Testis (tissue), 3 donors: ENCODE measurements around the gene PRRT2. TPM values are rescaled to one million over a fixed set of nuclear protein-coding genes. Genes with fewer than 3 reads are reported as not detected.

Experiments used
- DNase-seq: peaks from one replicate; pipeline ENCODE4 v3.0.0-alpha.2; 2019
- H3K27ac ChIP-seq, 2 donors: fragments of 200-600 bp; sonication (generic); one replicate each; pipeline ENCODE4 v1.5.1; 2019
- H3K27me3 ChIP-seq: fragments of 200-600 bp; sonication (generic); one replicate; pipeline ENCODE4 v1.5.1; 2019
- H3K36me3 ChIP-seq: fragments of 200-600 bp; sonication (generic); one replicate; pipeline ENCODE4 v1.5.1; 2017; ENCODE audit warnings: low read depth; ENCODE audit errors: missing control alignments
- H3K4me1 ChIP-seq: fragments of 200-600 bp; sonication (generic); one replicate; pipeline ENCODE4 v1.5.1; 2019
- H3K4me3 ChIP-seq, 2 donors: fragments of 200-600 bp; sonication (generic); one replicate each; pipeline ENCODE4 v1.5.1; 2017 to 2019
- H3K9me3 ChIP-seq: fragments of 200-600 bp; sonication (generic); one replicate; pipeline ENCODE4 v1.5.1; 2017
- POLR2A ChIP-seq: fragments of 450-650 bp; IDR thresholded peaks from one replicate; pipeline ENCODE4 v1.6.1; 2017; ENCODE audit warnings: antibody characterized with exemption, mild to moderate bottlenecking, moderate library complexity
- WGBS, 2 donors: methylation state at CpG; one replicate each; pipeline ENCODE4 v1.1.5; 2018; 5-methylcytosine and 5-hydroxymethylcytosine counted together
- intact Hi-C: fragments of 100-400 bp; cut with DNase I; formaldehyde crosslinking; loops from one replicate; pipeline ENCODE4 v1.15.1; 2023; ENCODE audit warnings: low total_unique reads
- polyA plus RNA-seq: library from polyadenylated mRNA; stranded (reverse); fragments of 350-450 nt; fragmentation: Illumina TruSeq; extraction: RNeasy Lipid Tissue Mini Kit (QIAGEN cat#74804); gene quantifications from one replicate; pipeline ENCODE4 v1.2.3, GENCODE V29; 2014; ENCODE audit warnings: low read depth, low replicate concordance; ENCODE audit not compliant: insufficient read depth
- total RNA-seq, 2 donors: library from RNA; depleted of rRNA; stranded (reverse); fragments of >200 nt; gene quantifications; one replicate each; pipeline ENCODE4 v1.2.3, GENCODE V29; 2016
- TF ChIP-seq, protein P1 (sequence below), 3 experiments: fragments of 450-650 bp in 2 of 3; fragments of 200-600 bp in 1 of 3; sonication (generic) in 1 of 3; IDR thresholded peaks; one replicate each; pipeline ENCODE4 v1.5.1; 2016 to 2019; ENCODE audit warnings: antibody characterized with exemption in 3 of 3, mild to moderate bottlenecking in 2 of 3, moderate library complexity in 1 of 3

Gene PRRT2
- total and polyA plus RNA-seq, 3 donors from 2014 or later, result 8.0 to 18.0 (median 13.3) TPM

DNA sequence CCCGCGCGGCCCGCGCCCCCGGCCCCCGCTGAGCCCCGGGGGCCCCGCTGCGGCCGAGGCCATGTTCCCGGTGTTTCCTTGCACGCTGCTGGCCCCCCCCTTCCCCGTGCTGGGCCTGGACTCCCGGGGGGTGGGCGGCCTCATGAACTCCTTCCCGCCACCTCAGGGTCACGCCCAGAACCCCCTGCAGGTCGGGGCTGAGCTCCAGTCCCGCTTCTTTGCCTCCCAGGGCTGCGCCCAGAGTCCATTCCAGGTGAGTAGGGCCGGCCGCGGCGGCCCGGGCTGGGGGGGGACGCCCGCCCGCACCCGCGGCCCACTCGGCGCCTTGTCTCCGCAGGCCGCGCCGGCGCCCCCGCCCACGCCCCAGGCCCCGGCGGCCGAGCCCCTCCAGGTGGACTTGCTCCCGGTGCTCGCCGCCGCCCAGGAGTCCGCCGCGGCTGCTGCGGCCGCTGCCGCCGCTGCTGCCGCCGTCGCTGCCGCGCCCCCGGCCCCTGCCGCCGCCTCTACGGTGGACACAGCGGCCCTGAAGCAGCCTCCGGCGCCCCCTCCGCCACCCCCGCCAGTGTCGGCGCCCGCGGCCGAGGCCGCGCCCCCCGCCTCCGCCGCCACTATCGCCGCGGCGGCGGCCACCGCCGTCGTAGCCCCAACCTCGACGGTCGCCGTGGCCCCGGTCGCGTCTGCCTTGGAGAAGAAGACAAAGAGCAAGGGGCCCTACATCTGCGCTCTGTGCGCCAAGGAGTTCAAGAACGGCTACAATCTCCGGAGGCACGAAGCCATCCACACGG, 5.2 kb upstream of the PRRT2 start:
- Histone ChIP-seq H3K27me3 (no peaks in the 10 kb centered on the region), H3K27ac (peak overlapping the region; percentile 92 to 96), H3K36me3 (no peaks in the 10 kb centered on the region), H3K4me1 (peaks cover 51% of the 10 kb centered on the region), H3K9me3 (no peaks in the 10 kb centered on the region), H3K4me3 (peak overlapping the region; percentile 58 to 71)
- peak; percentile 54 for DNase-seq
- WGBS, 2 donors, result 0 to 1% methylated on average over 1 to 52 of the region's 99 CpGs
- TF ChIP-seq, protein P1, sequence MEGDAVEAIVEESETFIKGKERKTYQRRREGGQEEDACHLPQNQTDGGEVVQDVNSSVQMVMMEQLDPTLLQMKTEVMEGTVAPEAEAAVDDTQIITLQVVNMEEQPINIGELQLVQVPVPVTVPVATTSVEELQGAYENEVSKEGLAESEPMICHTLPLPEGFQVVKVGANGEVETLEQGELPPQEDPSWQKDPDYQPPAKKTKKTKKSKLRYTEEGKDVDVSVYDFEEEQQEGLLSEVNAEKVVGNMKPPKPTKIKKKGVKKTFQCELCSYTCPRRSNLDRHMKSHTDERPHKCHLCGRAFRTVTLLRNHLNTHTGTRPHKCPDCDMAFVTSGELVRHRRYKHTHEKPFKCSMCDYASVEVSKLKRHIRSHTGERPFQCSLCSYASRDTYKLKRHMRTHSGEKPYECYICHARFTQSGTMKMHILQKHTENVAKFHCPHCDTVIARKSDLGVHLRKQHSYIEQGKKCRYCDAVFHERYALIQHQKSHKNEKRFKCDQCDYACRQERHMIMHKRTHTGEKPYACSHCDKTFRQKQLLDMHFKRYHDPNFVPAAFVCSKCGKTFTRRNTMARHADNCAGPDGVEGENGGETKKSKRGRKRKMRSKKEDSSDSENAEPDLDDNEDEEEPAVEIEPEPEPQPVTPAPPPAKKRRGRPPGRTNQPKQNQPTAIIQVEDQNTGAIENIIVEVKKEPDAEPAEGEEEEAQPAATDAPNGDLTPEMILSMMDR (IDR thresholded peaks at IDR 0.05), result no peak
- TF ChIP-seq POLR2A, result no peak
- intact Hi-C loops, result no loop called here

DNA sequence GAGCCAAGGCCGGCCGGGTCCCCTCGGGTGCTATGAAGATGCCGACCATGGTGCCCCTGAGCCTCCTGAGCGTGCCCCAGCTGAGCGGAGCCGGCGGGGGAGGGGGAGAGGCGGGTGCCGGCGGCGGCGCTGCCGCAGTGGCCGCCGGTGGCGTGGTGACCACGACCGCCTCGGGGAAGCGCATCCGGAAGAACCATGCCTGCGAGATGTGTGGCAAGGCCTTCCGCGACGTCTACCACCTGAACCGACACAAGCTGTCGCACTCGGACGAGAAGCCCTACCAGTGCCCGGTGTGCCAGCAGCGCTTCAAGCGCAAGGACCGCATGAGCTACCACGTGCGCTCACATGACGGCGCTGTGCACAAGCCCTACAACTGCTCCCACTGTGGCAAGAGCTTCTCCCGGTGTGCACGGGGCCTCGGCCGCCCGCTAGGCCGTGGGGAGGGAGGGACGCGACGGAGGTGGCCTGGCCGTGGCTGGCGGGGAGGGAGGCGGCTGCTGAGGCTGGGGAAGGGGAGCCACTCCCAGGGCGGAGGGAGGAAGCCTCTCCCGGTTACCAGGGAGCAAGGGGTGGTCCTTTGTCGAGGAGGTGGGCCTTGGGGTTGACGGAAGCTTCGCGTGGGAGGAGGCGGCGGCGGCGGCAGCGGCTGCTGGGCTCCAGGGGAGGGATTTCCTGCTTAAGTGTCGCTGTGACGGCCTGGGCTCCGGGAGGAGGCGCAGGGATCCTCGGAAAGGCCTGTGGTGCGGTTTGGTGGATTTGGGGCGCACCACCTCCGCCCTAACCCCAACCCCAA, 4.4 kb upstream of the PRRT2 start:
- peak; percentile 92 for DNase-seq

DNA sequence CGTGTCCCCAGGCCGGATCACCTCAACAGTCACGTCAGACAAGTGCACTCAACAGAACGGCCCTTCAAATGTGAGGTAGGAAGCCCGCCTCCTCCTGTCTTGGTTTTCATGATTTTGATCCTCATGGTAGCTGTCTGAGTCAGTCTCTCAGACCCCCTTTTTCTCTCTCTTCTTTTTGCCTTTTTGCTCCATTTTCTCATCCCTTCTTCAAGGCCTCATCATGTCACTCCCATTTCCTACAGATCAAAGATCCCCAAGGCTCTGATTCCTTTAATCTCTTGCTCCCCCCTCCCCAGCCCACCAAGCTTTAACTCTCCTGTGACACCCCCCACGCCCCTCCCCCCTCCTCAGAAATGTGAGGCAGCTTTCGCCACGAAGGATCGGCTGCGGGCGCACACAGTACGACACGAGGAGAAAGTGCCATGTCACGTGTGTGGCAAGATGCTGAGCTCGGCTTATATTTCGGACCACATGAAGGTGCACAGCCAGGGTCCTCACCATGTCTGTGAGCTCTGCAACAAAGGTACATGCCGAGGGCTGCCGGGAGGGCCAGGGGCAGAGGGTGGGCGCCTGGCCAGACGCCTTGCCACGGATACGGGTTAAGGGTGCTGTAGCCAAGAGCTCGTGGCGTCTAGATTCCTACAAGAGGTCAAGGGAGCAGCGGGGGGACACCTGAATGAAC, 3.6 kb upstream of the PRRT2 start:
- Histone ChIP-seq H3K9me3 (no peaks in the 10 kb centered on the region), H3K4me1 (peaks cover 65% of the 10 kb centered on the region), H3K27ac (peak overlapping the region; percentile 92 to 96), H3K36me3 (no peaks in the 10 kb centered on the region), H3K4me3 (peak overlapping the region; percentile 58 to 71), H3K27me3 (no peaks in the 10 kb centered on the region)
- WGBS, 2 donors, result 31 to 34% methylated on average over 25 of the region's 25 CpGs
- TF ChIP-seq, protein P1 (IDR thresholded peaks at IDR 0.05), result no peak
- no peak for TF ChIP-seq POLR2A
- intact Hi-C loops, result no loop called here
- DNase-seq, result no peak

More for the DNA sequence above, 4.4 kb upstream of the PRRT2 start:
- peak overlapping the region; percentile 92 to 96 for H3K27ac ChIP-seq
- no peaks in the 10 kb centered on the region for H3K36me3 ChIP-seq
- no peaks in the 10 kb centered on the region for H3K9me3 ChIP-seq
- intact Hi-C loops, result no loop called here
- 0 to 2% methylated on average over 15 to 66 of the region's 69 CpGs for WGBS, 2 donors
- H3K4me3 ChIP-seq, result peak overlapping the region; percentile 58 to 71
- H3K4me1 ChIP-seq, result peaks cover 59% of the 10 kb centered on the region
- H3K27me3 ChIP-seq, result no peaks in the 10 kb centered on the region
- no peak for TF ChIP-seq POLR2A
- TF ChIP-seq, protein P1 (IDR thresholded peaks at IDR 0.05), result peak in 2 of 3 experiments; percentile 18 to 31

DNA sequence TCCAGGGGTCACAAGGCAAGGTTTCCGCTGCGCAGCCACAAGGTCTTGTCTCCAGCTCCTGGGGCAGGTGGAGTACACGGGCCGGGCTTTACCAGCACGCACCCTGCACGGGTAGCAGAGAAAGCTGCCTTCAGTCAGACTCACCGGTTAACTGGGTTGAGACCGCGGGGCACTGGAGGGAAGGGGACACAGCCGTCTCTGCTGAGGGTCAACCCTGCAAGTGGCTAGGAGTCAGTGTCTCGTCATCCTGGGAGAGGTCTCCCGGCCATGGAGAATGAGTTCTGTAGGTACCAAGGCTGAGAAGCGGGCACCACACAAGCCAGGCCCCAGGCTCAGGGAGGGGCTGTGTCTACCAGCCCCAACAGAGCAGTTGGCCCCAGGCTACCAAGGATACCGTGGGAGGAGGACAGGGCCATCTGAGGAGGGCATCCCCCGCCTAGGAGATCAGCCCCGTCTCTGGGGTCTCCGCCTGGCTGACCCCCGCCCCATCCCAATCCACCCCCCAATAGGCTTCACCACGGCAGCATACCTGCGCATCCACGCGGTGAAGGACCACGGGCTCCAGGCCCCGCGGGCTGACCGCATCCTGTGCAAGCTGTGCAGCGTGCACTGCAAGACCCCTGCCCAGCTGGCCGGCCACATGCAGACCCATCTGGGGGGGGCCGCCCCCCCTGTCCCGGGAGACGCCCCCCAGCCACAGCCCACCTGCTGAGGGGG, 2.8 kb upstream of the PRRT2 start:
- intact Hi-C loops, result no loop called here
- WGBS, 2 donors, result 55 to 61% methylated on average over 12 to 28 of the region's 31 CpGs
- Histone ChIP-seq H3K4me3 (no peak overlapping the region), H3K4me1 (peaks cover 68% of the 10 kb centered on the region), H3K9me3 (no peaks in the 10 kb centered on the region), H3K27me3 (no peaks in the 10 kb centered on the region), H3K36me3 (no peaks in the 10 kb centered on the region), H3K27ac (peak overlapping the region; percentile 92 to 96)
- TF ChIP-seq, protein P1 (IDR thresholded peaks at IDR 0.05), result no peak
- DNase-seq, result no peak
